ENCODE results near the gene BEX4.

DNA sequence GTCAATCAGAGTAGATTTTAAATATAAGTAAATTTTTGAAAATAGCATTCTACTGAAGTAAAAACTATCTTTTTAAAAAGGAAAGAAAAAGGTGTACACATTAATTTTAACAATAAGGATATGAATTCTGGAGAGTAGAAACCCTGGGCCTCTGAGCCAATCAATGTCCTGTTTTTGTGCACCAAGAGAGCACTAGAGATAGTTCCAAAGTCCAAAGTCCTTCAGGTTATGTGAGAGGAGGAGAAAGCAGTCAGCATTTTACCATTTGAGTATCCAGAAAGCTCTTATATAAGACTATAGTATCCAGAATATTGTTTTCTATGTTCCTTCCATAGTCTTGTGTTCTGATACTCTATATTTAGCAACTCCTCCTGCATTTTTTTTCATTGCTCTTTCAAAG lies 43.4 kb downstream of the BEX4 start:
- TF ChIP-seq, protein P1, sequence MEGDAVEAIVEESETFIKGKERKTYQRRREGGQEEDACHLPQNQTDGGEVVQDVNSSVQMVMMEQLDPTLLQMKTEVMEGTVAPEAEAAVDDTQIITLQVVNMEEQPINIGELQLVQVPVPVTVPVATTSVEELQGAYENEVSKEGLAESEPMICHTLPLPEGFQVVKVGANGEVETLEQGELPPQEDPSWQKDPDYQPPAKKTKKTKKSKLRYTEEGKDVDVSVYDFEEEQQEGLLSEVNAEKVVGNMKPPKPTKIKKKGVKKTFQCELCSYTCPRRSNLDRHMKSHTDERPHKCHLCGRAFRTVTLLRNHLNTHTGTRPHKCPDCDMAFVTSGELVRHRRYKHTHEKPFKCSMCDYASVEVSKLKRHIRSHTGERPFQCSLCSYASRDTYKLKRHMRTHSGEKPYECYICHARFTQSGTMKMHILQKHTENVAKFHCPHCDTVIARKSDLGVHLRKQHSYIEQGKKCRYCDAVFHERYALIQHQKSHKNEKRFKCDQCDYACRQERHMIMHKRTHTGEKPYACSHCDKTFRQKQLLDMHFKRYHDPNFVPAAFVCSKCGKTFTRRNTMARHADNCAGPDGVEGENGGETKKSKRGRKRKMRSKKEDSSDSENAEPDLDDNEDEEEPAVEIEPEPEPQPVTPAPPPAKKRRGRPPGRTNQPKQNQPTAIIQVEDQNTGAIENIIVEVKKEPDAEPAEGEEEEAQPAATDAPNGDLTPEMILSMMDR (conservative IDR thresholded peaks at IDR 0.05; ENCODE audit: low read length): no peak
- TF ChIP-seq EZH2phosphoT487 (IDR thresholded peaks at IDR 0.05; ENCODE audit: borderline replicate concordance, low read depth, low read length): no peak

All from OCI-LY7 (cell line).